ENCODE data around the gene ARHGDIA. TPM values are rescaled to one million over a fixed set of nuclear protein-coding genes. Genes with fewer than 3 reads are reported as not detected.

Gene ARHGDIA
- total RNA-seq, 4 donors from 2014 or later, result 190 to 484 (median 237) TPM

- Histone ChIP-seq H3K4me1 (peaks cover 0 to 10% (median 0%) of the 10 kb centered on the region in 4 donors), H3K27ac (no peak overlapping the region), H3K9me3 (no peaks in the 10 kb centered on the region), H3K27me3 (no peaks in the 10 kb centered on the region), H3K4me3 (no peak overlapping the region), H3K36me3 (peaks cover 8 to 83% (median 38%) of the 10 kb centered on the region in 3 donors)
- DNase-seq (ENCODE audit: low spot score in 2 of 2), result no peak
- 86 to 92% methylated on average over 12 to 14 of the region's 14 CpGs for WGBS, 2 donors
- TF ChIP-seq, protein P1, sequence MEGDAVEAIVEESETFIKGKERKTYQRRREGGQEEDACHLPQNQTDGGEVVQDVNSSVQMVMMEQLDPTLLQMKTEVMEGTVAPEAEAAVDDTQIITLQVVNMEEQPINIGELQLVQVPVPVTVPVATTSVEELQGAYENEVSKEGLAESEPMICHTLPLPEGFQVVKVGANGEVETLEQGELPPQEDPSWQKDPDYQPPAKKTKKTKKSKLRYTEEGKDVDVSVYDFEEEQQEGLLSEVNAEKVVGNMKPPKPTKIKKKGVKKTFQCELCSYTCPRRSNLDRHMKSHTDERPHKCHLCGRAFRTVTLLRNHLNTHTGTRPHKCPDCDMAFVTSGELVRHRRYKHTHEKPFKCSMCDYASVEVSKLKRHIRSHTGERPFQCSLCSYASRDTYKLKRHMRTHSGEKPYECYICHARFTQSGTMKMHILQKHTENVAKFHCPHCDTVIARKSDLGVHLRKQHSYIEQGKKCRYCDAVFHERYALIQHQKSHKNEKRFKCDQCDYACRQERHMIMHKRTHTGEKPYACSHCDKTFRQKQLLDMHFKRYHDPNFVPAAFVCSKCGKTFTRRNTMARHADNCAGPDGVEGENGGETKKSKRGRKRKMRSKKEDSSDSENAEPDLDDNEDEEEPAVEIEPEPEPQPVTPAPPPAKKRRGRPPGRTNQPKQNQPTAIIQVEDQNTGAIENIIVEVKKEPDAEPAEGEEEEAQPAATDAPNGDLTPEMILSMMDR (IDR thresholded peaks at IDR 0.05), result no peak
- no peak for TF ChIP-seq EP300 (IDR thresholded peaks at IDR 0.05)
- no peak for TF ChIP-seq POLR2A (IDR thresholded peaks at IDR 0.05)
These were observed 26.7 kb downstream of the ARHGDIA start for GRCh38 chr17:81844327-81844851.

- peaks cover 8 to 77% (median 38%) of the 10 kb centered on the region in 3 donors for H3K36me3 ChIP-seq
- H3K27ac ChIP-seq, result peak overlapping the region in 2 of 4 donors; percentile 34 to 64
- DNase-seq (ENCODE audit: low spot score in 2 of 2), result no peak
- no peaks in the 10 kb centered on the region for H3K27me3 ChIP-seq
- 89 to 92% methylated on average over 27 to 30 of the region's 30 CpGs for WGBS, 2 donors
- TF ChIP-seq EP300 (IDR thresholded peaks at IDR 0.05), result no peak
- TF ChIP-seq, protein P1 (IDR thresholded peaks at IDR 0.05), result no peak
- TF ChIP-seq POLR2A (IDR thresholded peaks at IDR 0.05), result no peak
- peaks cover 0 to 10% (median 0%) of the 10 kb centered on the region in 4 donors for H3K4me1 ChIP-seq
- H3K4me3 ChIP-seq, result no peak overlapping the region
- H3K9me3 ChIP-seq, result no peaks in the 10 kb centered on the region
These were observed 27.3 kb downstream of the ARHGDIA start for GRCh38 chr17:81843713-81844326.

- H3K36me3 ChIP-seq, result peaks cover 8 to 70% (median 35%) of the 10 kb centered on the region in 3 donors
- H3K4me3 ChIP-seq, result no peak overlapping the region
- peak in 1 of 2 donors; percentile 69 for DNase-seq (ENCODE audit: low spot score in 2 of 2)
- WGBS, 2 donors, result 64 to 68% methylated on average over 14 to 21 of the region's 21 CpGs
- TF ChIP-seq, protein P1 (IDR thresholded peaks at IDR 0.05), result no peak
- TF ChIP-seq EP300 (IDR thresholded peaks at IDR 0.05) (peak in 1 of 2 donors; percentile 50), POLR2A (IDR thresholded peaks at IDR 0.05) (no peak)
- no peaks in the 10 kb centered on the region for H3K27me3 ChIP-seq
- peaks cover 0 to 10% (median 0%) of the 10 kb centered on the region in 4 donors for H3K4me1 ChIP-seq
- no peaks in the 10 kb centered on the region for H3K9me3 ChIP-seq
- peak overlapping the region in 2 of 4 donors; percentile 53 to 64 for H3K27ac ChIP-seq
These were observed 28.2 kb downstream of the ARHGDIA start for GRCh38 chr17:81842725-81843504.

GRCh38 chr17:81842378-81842724 is 28.8 kb downstream of the ARHGDIA start:
- no peak for DNase-seq (ENCODE audit: low spot score in 2 of 2)
- H3K4me1 ChIP-seq, result peaks cover 0 to 10% (median 0%) of the 10 kb centered on the region in 4 donors
- peaks cover 8 to 66% (median 34%) of the 10 kb centered on the region in 3 donors for H3K36me3 ChIP-seq
- H3K27ac ChIP-seq, result peak overlapping the region in 2 of 4 donors; percentile 16 to 53
- TF ChIP-seq EP300 (IDR thresholded peaks at IDR 0.05) (no peak), POLR2A (IDR thresholded peaks at IDR 0.05) (no peak)
- TF ChIP-seq, protein P1 (IDR thresholded peaks at IDR 0.05), result no peak
- no peak overlapping the region for H3K4me3 ChIP-seq
- no peaks in the 10 kb centered on the region for H3K27me3 ChIP-seq
- WGBS, 2 donors, result 90 to 91% methylated on average over 11 of the region's 11 CpGs
- H3K9me3 ChIP-seq, result no peaks in the 10 kb centered on the region

DNA sequence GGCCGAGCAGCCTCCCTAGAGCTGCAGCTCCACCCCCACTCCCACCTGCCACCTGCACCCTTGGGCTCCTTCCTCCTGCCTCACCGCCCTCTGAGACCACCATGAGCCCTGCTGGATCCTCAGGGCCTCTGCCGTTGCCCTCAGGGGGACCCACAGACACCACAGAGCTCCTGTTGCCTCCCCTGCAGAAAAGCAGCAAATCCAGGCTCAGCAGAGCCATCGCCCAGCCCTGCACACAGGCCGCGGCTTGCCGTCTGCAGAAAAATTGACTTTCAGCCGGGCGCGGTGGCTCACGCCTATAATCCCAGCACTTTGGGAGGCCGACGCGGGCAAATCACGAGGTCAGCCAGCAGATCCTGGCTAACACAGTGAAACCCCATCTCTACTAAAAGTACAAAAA is 29.3 kb downstream of the ARHGDIA start:
- H3K4me3 ChIP-seq, result no peak overlapping the region
- H3K27ac ChIP-seq, result no peak overlapping the region
- TF ChIP-seq, protein P1 (IDR thresholded peaks at IDR 0.05), result no peak
- TF ChIP-seq POLR2A (IDR thresholded peaks at IDR 0.05) (no peak), EP300 (IDR thresholded peaks at IDR 0.05) (no peak)
- no peak for DNase-seq (ENCODE audit: low spot score in 2 of 2)
- H3K27me3 ChIP-seq, result no peaks in the 10 kb centered on the region
- WGBS, 2 donors, result 88 to 91% methylated on average over 13 to 15 of the region's 15 CpGs
- H3K9me3 ChIP-seq, result no peaks in the 10 kb centered on the region
- H3K36me3 ChIP-seq, result peaks cover 7 to 61% (median 34%) of the 10 kb centered on the region in 3 donors
- H3K4me1 ChIP-seq, result peaks cover 0 to 10% (median 0%) of the 10 kb centered on the region in 4 donors
